T-cell (primary cell): ENCODE measurements around the gene ACIN1. TPM values are rescaled to one million over a fixed set of nuclear protein-coding genes. Genes with fewer than 3 reads are reported as not detected.

Source experiments
- ATAC-seq, 4 experiments: fragments of 200-7000 bp in 3 of 4; fragments of 150-1000 bp in 1 of 4; cut with Tn5 transposase; replicated peaks in 1 of 4; 1 replicate in 3 of 4; 2 replicates in 1 of 4; pipeline ENCODE4 v1.10.0; 2021; ENCODE audit warnings: moderate library complexity in 3 of 4, mild to moderate bottlenecking in 2 of 4, moderate number of reproducible peaks in 1 of 4
- CTCF ChIA-PET, 2 donors: fragments of 300-600 bp; sonication (Branson Sonifier 250); formaldehyde crosslinking; loops; one replicate each; lab custom pipeline; 2022; ENCODE audit warnings: antibody characterized with exemption in 2 of 2; lab: Charles Lee
- POLR2A ChIA-PET, 2 donors: fragments of 300-600 bp; sonication (Branson Sonifier 250); formaldehyde crosslinking; loops; one replicate each; lab custom pipeline; 2022; ENCODE audit warnings: antibody characterized with exemption in 2 of 2; lab: Charles Lee
- DNase-seq, 35 experiments: peaks; one replicate each; pipeline versions ENCODE4 v3.0.0 to v3.0.0-alpha.2; 2013 to 2023
- H3K27ac ChIP-seq: one replicate; pipeline ENCODE4 v1.5.1; 2013; ENCODE audit warnings: low read length
- H3K27me3 ChIP-seq, 2 experiments: replicated peaks in 1 of 2; 1 replicate in 1 of 2; 2 replicates in 1 of 2; pipeline versions ENCODE4 v1.6.1 to v1.7.0; 2013; ENCODE audit warnings: low read length in 1 of 2, mixed read lengths in 1 of 2; ENCODE audit not compliant: control insufficient read depth in 2 of 2, insufficient read depth in 2 of 2; ENCODE audit errors: extremely low read depth in 1 of 2
- H3K36me3 ChIP-seq, 2 donors: 1 replicate in 1 of 2; 2 replicates in 1 of 2; pipeline versions ENCODE4 v1.6.1 to v1.7.0; 2013; ENCODE audit warnings: low read length in 1 of 2; ENCODE audit not compliant: control insufficient read depth in 2 of 2, insufficient read depth in 1 of 2; ENCODE audit errors: extremely low read depth in 1 of 2
- H3K4me1 ChIP-seq, 2 experiments: 1 replicate in 1 of 2; 2 replicates in 1 of 2; pipeline versions ENCODE4 v1.6.1 to v1.7.0; 2013; ENCODE audit warnings: low read length in 2 of 2, mixed read lengths in 1 of 2; ENCODE audit not compliant: insufficient read depth in 2 of 2, control insufficient read depth in 1 of 2; ENCODE audit errors: extremely low read depth in 1 of 2
- H3K4me3 ChIP-seq, 2 donors: 1 replicate in 1 of 2; 2 replicates in 1 of 2; pipeline versions ENCODE4 v1.5.1 to v1.7.0; 2013; ENCODE audit warnings: mild to moderate bottlenecking in 2 of 2, low read length in 1 of 2, moderate library complexity in 1 of 2; ENCODE audit not compliant: control insufficient read depth in 1 of 2; ENCODE audit errors: extremely low read depth in 1 of 2
- H3K9me3 ChIP-seq: 2 replicates; pipeline ENCODE4 v1.7.0; 2013
- H3K27ac Mint-ChIP-seq, 2 donors: one replicate each; pipeline ENCODE4 v1.8.0; 2020 to 2021; ENCODE audit warnings: mild to moderate bottlenecking in 2 of 2, mixed read lengths in 2 of 2
- H3K27me3 Mint-ChIP-seq, 2 donors: one replicate each; pipeline ENCODE4 v1.8.0; 2021 to 2022; ENCODE audit warnings: mixed read lengths in 2 of 2
- H3K36me3 Mint-ChIP-seq: one replicate; pipeline ENCODE4 v1.8.0; 2021; ENCODE audit warnings: mixed read lengths
- H3K4me1 Mint-ChIP-seq, 3 donors: one replicate each; pipeline ENCODE4 v1.8.0; 2020 to 2022; ENCODE audit warnings: mixed read lengths in 3 of 3, mild to moderate bottlenecking in 1 of 3
- H3K4me3 Mint-ChIP-seq, 3 donors: one replicate each; pipeline ENCODE4 v1.8.0; 2020 to 2022; ENCODE audit warnings: mild to moderate bottlenecking in 3 of 3, mixed read lengths in 3 of 3, moderate library complexity in 3 of 3
- H3K9me3 Mint-ChIP-seq, 3 donors: one replicate each; pipeline ENCODE4 v1.8.0; 2020 to 2022; ENCODE audit warnings: mixed read lengths in 3 of 3
- WGBS: methylation state at CpG from one replicate; pipeline ENCODE4 v1.1.5; 2013; ENCODE audit warnings: missing lambda C conversion rate; ENCODE audit not compliant: insufficient coverage; 5-methylcytosine and 5-hydroxymethylcytosine counted together
- total RNA-seq, 35 experiments: library from RNA in 6 of 35; stranded (reverse) in 6 of 35; fragments of 120-200 nt in 1 of 35; gene quantifications; one replicate each; pipeline versions ENCODE4 v1.2.1 to v1.2.4 and lab custom pipeline; 2013 to 2026

Gene ACIN1
- total RNA-seq, 5 donors from 2014 or later (not counting 1 experiment from before 2014, with no cell fraction given): 277 to 326 (median 290) TPM

GRCh38 chr14:23101213-23101970, 6.5 kb upstream of the ACIN1 start:
- no peak for ATAC-seq
- peaks cover 0 to 20% of the 10 kb centered on the region in 2 donors for H3K36me3 ChIP-seq
- H3K27me3 ChIP-seq: no peaks in the 10 kb centered on the region
- peaks cover 14 to 31% (median 28%) of the 10 kb centered on the region in 3 donors for H3K4me1 Mint-ChIP-seq
- no peak overlapping the region for H3K27ac Mint-ChIP-seq
- H3K4me3 Mint-ChIP-seq: no peak overlapping the region
- POLR2A ChIA-PET: no interaction called here
- H3K9me3 Mint-ChIP-seq: no peaks in the 10 kb centered on the region
- no peak overlapping the region for H3K27ac ChIP-seq
- CTCF ChIA-PET: interaction anchor here in 1 of 2 donors (0.6 kb wide), 1 partner anchor 221 kb away, joined by 3 read pairs; no protein-coding TSS in a partner anchor
- 100% methylated on average over 2 of the region's 6 CpGs for WGBS
- no peaks in the 10 kb centered on the region for H3K9me3 ChIP-seq
- H3K36me3 Mint-ChIP-seq: peaks cover 26% of the 10 kb centered on the region
- no peak for DNase-seq
- no peaks in the 10 kb centered on the region for H3K27me3 Mint-ChIP-seq
- H3K4me1 ChIP-seq: peaks cover 6 to 12% of the 10 kb centered on the region in 2 experiments
- no peak overlapping the region for H3K4me3 ChIP-seq

GRCh38 chr14:23099212-23099861, 4.4 kb upstream of the ACIN1 start:
- Histone ChIP-seq H3K4me3 (no peak overlapping the region), H3K4me1 (peaks cover 6 to 13% of the 10 kb centered on the region in 2 experiments), H3K9me3 (no peaks in the 10 kb centered on the region), H3K27me3 (no peaks in the 10 kb centered on the region), H3K36me3 (peaks cover 0 to 20% of the 10 kb centered on the region in 2 donors), H3K27ac (no peak overlapping the region)
- Mint-ChIP-seq H3K27me3 (no peaks in the 10 kb centered on the region), H3K27ac (no peak overlapping the region), H3K4me1 (peaks cover 14 to 31% (median 28%) of the 10 kb centered on the region in 3 donors), H3K4me3 (no peak overlapping the region), H3K36me3 (peaks cover 26% of the 10 kb centered on the region), H3K9me3 (no peaks in the 10 kb centered on the region)
- DNase-seq (no peak), ATAC-seq (no peak)
- ChIA-PET CTCF (interaction anchor here (0.7 to 1.2 kb wide), 3 partner anchors 31 to 184 kb away, joined by 4 to 11 read pairs (median 4); no protein-coding TSS in a partner anchor), POLR2A (interaction anchor here in 1 of 2 donors (0.7 kb wide), 1 partner anchor 9 kb away, joined by 7 read pairs; no protein-coding TSS in a partner anchor)
- 100% methylated on average over 8 of the region's 10 CpGs for WGBS

GRCh38 chr14:23097786-23098185, 2.9 kb upstream of the ACIN1 start:
- H3K4me3 ChIP-seq: no peak overlapping the region
- WGBS: 94% methylated on average over 5 of the region's 7 CpGs
- Mint-ChIP-seq H3K36me3 (peaks cover 26% of the 10 kb centered on the region), H3K27ac (no peak overlapping the region), H3K4me1 (peaks cover 14 to 40% (median 28%) of the 10 kb centered on the region in 3 donors), H3K4me3 (peak overlapping the region in 1 of 3 donors; percentile 43), H3K9me3 (no peaks in the 10 kb centered on the region), H3K27me3 (no peaks in the 10 kb centered on the region)
- no peak for DNase-seq
- ChIA-PET CTCF (interaction anchor here (1.2 to 1.3 kb wide), 2 partner anchors 29 kb away, joined by 3 to 5 read pairs; no protein-coding TSS in a partner anchor), POLR2A (interaction anchor here in 1 of 2 donors (0.5 kb wide), 1 partner anchor 57 kb away, joined by 5 read pairs; no protein-coding TSS in a partner anchor)
- H3K9me3 ChIP-seq: no peaks in the 10 kb centered on the region
- no peak for ATAC-seq
- no peak overlapping the region for H3K27ac ChIP-seq
- peaks cover 17 to 19% of the 10 kb centered on the region in 2 experiments for H3K4me1 ChIP-seq
- H3K36me3 ChIP-seq: peaks cover 0 to 24% of the 10 kb centered on the region in 2 donors
- H3K27me3 ChIP-seq: no peaks in the 10 kb centered on the region

GRCh38 chr14:23095196-23096108, 516 bp upstream of the ACIN1 start, which contains the start of gene C14orf119:
Gene C14orf119, plus strand, starts transcription at chr14:23095505. Its CDS starts 2,154 bp downstream, at chr14:23097659.
- H3K4me1 Mint-ChIP-seq: peaks cover 26 to 55% (median 32%) of the 10 kb centered on the region in 3 donors
- H3K27me3 Mint-ChIP-seq: no peaks in the 10 kb centered on the region
- Histone ChIP-seq H3K4me3 (peak within 1 kb of the TSS; percentile 77 to 91), H3K4me1 (peaks cover 18 to 23% of the 10 kb centered on the region in 2 experiments), H3K36me3 (peaks cover 3 to 46% of the 10 kb centered on the region in 2 donors), H3K27me3 (no peaks in the 10 kb centered on the region), H3K9me3 (no peaks in the 10 kb centered on the region), H3K27ac (peak within 1 kb of the TSS; percentile 94)
- H3K4me3 Mint-ChIP-seq: no peak within 1 kb of the TSS
- ATAC-seq (peak; percentile 87 to 89 (median 88)), DNase-seq (peak in 34 of 35 experiments; percentile 98 to 100 (median 99))
- H3K36me3 Mint-ChIP-seq: peaks cover 36% of the 10 kb centered on the region
- H3K27ac Mint-ChIP-seq: no peak within 1 kb of the TSS
- POLR2A ChIA-PET: interaction anchor here (0.5 to 2.1 kb wide), 21 partner anchors 15 to 1823 kb away, joined by 3 to 14 read pairs (median 3); partner anchors contain the start of genes EMC9 (in 1 of the 2), PABPN1 (in 1 of the 2) and PSMB5 (in 1 of the 2)
- H3K9me3 Mint-ChIP-seq: no peaks in the 10 kb centered on the region
- under 1% methylated on average over 35 of the region's 46 CpGs for WGBS
- CTCF ChIA-PET: interaction anchor here (0.6 to 2.8 kb wide), 28 partner anchors 11 to 533 kb away, joined by 3 to 46 read pairs (median 4); partner anchors contain the start of genes DAD1 (in 1 of the 2), LRP10 (in 1 of the 2), PABPN1 (in 1 of the 2) and PRMT5 (in 1 of the 2)

- Mint-ChIP-seq H3K4me3 (no peak overlapping the region), H3K36me3 (peaks cover 45% of the 10 kb centered on the region), H3K9me3 (no peaks in the 10 kb centered on the region), H3K4me1 (peaks cover 22 to 61% (median 35%) of the 10 kb centered on the region in 3 donors), H3K27me3 (no peaks in the 10 kb centered on the region), H3K27ac (no peak overlapping the region)
- Histone ChIP-seq H3K27me3 (no peaks in the 10 kb centered on the region), H3K27ac (peak overlapping the region; percentile 94), H3K36me3 (peaks cover 3 to 57% of the 10 kb centered on the region in 2 donors), H3K4me1 (peaks cover 18 to 23% of the 10 kb centered on the region in 2 experiments), H3K9me3 (no peaks in the 10 kb centered on the region), H3K4me3 (peak overlapping the region; percentile 77 to 91)
- ChIA-PET CTCF (interaction anchor here (0.5 to 2.8 kb wide), 18 partner anchors 15 to 1237 kb away, joined by 3 to 46 read pairs (median 7); partner anchors contain the start of genes DAD1 (in 1 of the 2), LRP10 (in 1 of the 2), PABPN1 (in 1 of the 2) and PRMT5 (in 1 of the 2)), POLR2A (interaction anchor here (0.6 to 2.1 kb wide), 11 partner anchors 17 to 1822 kb away, joined by 3 to 14 read pairs (median 3); partner anchors contain the start of genes CEBPE (in 1 of the 2), HOMEZ (in 1 of the 2) and PABPN1 (in 1 of the 2))
- 4% methylated on average over 5 of the region's 14 CpGs for WGBS
- DNase-seq (peak in 3 of 35 experiments; percentile 60 to 74 (median 63)), ATAC-seq (no peak)
Measured at GRCh38 chr14:23093991-23094665, 808 bp downstream of the ACIN1 start.
